A673 (cell line): Measurements from ENCODE around the gene CDADC1. TPM values are rescaled to one million over a fixed set of nuclear protein-coding genes. Genes with fewer than 3 reads are reported as not detected.

ENCODE experiments used
- BruUV-seq: library from RNA; stranded (reverse); fragments of 400-500 nt; replicated peaks from 2 replicates; lab custom pipeline; 2021; lab: Mats Ljungman, UMichigan
- CTCF ChIA-PET: fragments of 300-600 bp; sonication (Branson Sonifier 250); formaldehyde crosslinking; loops from one replicate; lab custom pipeline; 2022; ENCODE audit warnings: antibody characterized with exemption; lab: Charles Lee
- POLR2A ChIA-PET: fragments of 300-600 bp; sonication (Branson Sonifier 250); formaldehyde crosslinking; loops from one replicate; lab custom pipeline; 2022; ENCODE audit warnings: antibody characterized with exemption; ENCODE audit not compliant: low non-redundant PET; lab: Charles Lee
- DNase-seq: peaks from one replicate; pipeline ENCODE4 v3.0.0-alpha.2; 2015; ENCODE audit warnings: low spot score
- H3K27ac ChIP-seq: fragments of 200-600 bp; sonication (generic); 2 replicates; pipeline ENCODE4 v1.5.1; 2016; ENCODE audit warnings: mixed run types, low read depth, mild to moderate bottlenecking, mixed read lengths, antibody characterized with exemption, low read length; ENCODE audit not compliant: poor library complexity, severe bottlenecking
- H3K27me3 ChIP-seq: fragments of 200-600 bp; sonication (generic); replicated peaks from 2 replicates; pipeline ENCODE4 v1.6.1; 2017; ENCODE audit warnings: mixed run types, low read depth, mild to moderate bottlenecking, mixed read lengths, antibody characterized with exemption, low read length; ENCODE audit not compliant: insufficient read depth, poor library complexity
- H3K36me3 ChIP-seq: fragments of 200-600 bp; sonication (generic); 2 replicates; pipeline ENCODE4 v1.6.1; 2016; ENCODE audit warnings: mixed run types, mild to moderate bottlenecking, mixed read lengths, antibody characterized with exemption, low read length; ENCODE audit not compliant: insufficient read depth, poor library complexity, severe bottlenecking
- H3K4me1 ChIP-seq: fragments of 200-600 bp; sonication (generic); 2 replicates; pipeline ENCODE4 v1.6.1; 2017; ENCODE audit warnings: mixed run types, mild to moderate bottlenecking, mixed read lengths, antibody characterized with exemption, low read length; ENCODE audit not compliant: insufficient read depth, poor library complexity, severe bottlenecking
- H3K4me3 ChIP-seq: fragments of 200-600 bp; sonication (generic); 2 replicates; pipeline ENCODE4 v1.5.1; 2016; ENCODE audit warnings: low read depth, mixed run types, mild to moderate bottlenecking, mixed read lengths, low read length; ENCODE audit not compliant: poor library complexity, severe bottlenecking
- H3K9me3 ChIP-seq: fragments of 200-600 bp; sonication (generic); 2 replicates; pipeline ENCODE4 v1.6.1; 2016; ENCODE audit warnings: mixed run types, low read depth, mild to moderate bottlenecking, mixed read lengths, antibody characterized with exemption, low read length; ENCODE audit not compliant: poor library complexity, severe bottlenecking
- CTCF ChIP-seq: fragments of 300-800, 200-600 bp; sonication (generic); conservative IDR thresholded peaks from 2 replicates; pipeline ENCODE4 v1.5.1; 2017; ENCODE audit warnings: low read depth, mild to moderate bottlenecking, antibody characterized with exemption, low read length, moderate library complexity, mixed read lengths
- EZH2 ChIP-seq: fragments of 200-600 bp; sonication (generic); IDR thresholded peaks from 2 replicates; pipeline ENCODE4 v1.6.1; 2017; ENCODE audit warnings: borderline replicate concordance, low read depth, mild to moderate bottlenecking, mixed read lengths, antibody characterized with exemption, low read length; ENCODE audit not compliant: poor library complexity, severe bottlenecking
- intact Hi-C: fragments of 100-400 bp; cut with micrococcal nuclease; formaldehyde crosslinking; loops from one replicate; pipeline ENCODE4 v1.10.0; 2022; ENCODE audit not compliant: unreplicated experiment
- total RNA-seq: library from RNA; stranded (reverse); gene quantifications from 2 replicates; pipeline ENCODE4 v1.2.3, GENCODE V29; 2021

CDADC1 gene
- total RNA-seq, 1 experiment from 2014 or later: 19.2 TPM

- no TSS peak for BruUV-seq
- H3K27ac ChIP-seq: no peak overlapping the region
- CTCF ChIA-PET: no interaction called here
Measured at GRCh38 chr13:49319951-49320350, 72.2 kb downstream of the CDADC1 start.

GRCh38 chr13:49320975-49321374 lies 73.2 kb downstream of the CDADC1 start:
- no peak overlapping the region for H3K27ac ChIP-seq
- intact Hi-C loops: no loop called here
- BruUV-seq: no TSS peak
- ChIA-PET CTCF (no interaction called here), POLR2A (no interaction called here)
- no peaks in the 10 kb centered on the region for H3K27me3 ChIP-seq
- TF ChIP-seq CTCF (no peak), EZH2 (no peak)
- no peak for DNase-seq
- no peaks in the 10 kb centered on the region for H3K36me3 ChIP-seq
- H3K4me1 ChIP-seq: no peaks in the 10 kb centered on the region
- H3K4me3 ChIP-seq: no peak overlapping the region
- H3K9me3 ChIP-seq: no peaks in the 10 kb centered on the region

More at GRCh38 chr13:49319951-49320350, 72.2 kb downstream of the CDADC1 start:
- TF ChIP-seq CTCF (no peak), EZH2 (no peak)
- POLR2A ChIA-PET: no interaction called here
- DNase-seq: no peak
- intact Hi-C loops: no loop called here
- Histone ChIP-seq H3K27me3 (no peaks in the 10 kb centered on the region), H3K4me1 (no peaks in the 10 kb centered on the region), H3K9me3 (no peaks in the 10 kb centered on the region), H3K36me3 (no peaks in the 10 kb centered on the region), H3K4me3 (no peak overlapping the region)

- no peak overlapping the region for H3K4me3 ChIP-seq
- no peak for DNase-seq
- H3K27ac ChIP-seq: no peak overlapping the region
- no peaks in the 10 kb centered on the region for H3K36me3 ChIP-seq
- H3K4me1 ChIP-seq: no peaks in the 10 kb centered on the region
- ChIA-PET CTCF (no interaction called here), POLR2A (no interaction called here)
- no TSS peak for BruUV-seq
- intact Hi-C loops: no loop called here
- no peaks in the 10 kb centered on the region for H3K9me3 ChIP-seq
- TF ChIP-seq CTCF: no peak
- TF ChIP-seq EZH2: no peak
- H3K27me3 ChIP-seq: no peaks in the 10 kb centered on the region
Measured at GRCh38 chr13:49322702-49323101, 75.0 kb downstream of the CDADC1 start.
